DOHH2 (cell line): ENCODE results near the gene PSRC1.

Experiments used
- EZH2phosphoT487 ChIP-seq: fragments of 200-600 bp; sonication (generic); IDR thresholded peaks from 2 replicates; pipeline ENCODE4 v1.6.1; 2017; ENCODE audit warnings: borderline replicate concordance, mild to moderate bottlenecking, antibody characterized with exemption, low read length, moderate library complexity, mixed read lengths
- TF ChIP-seq, protein P1 (sequence below): fragments of 200-600 bp; sonication (generic); IDR thresholded peaks from one replicate; pipeline ENCODE4 v1.5.1; 2014; ENCODE audit warnings: antibody characterized with exemption, mild to moderate bottlenecking, low read depth, low read length; ENCODE audit not compliant: poor library complexity, severe bottlenecking

DNA sequence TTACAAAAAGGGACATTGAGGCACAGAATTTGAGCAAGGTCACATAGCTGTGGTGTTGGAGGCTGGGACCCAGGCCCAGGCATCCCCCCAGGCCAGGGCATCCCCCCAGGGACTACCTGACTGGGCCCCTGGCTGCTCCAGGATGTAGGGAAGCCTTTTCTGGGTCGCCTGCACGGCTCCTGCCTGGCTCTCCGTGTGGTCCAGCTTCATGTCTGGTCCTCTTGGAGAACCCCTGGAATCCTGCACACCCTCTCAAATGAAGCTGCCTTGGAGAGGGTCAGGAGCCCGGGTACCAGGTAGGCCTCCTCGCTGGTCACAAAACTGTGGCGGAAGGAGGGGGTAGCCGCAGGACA, 34.5 kb downstream of the PSRC1 start:
- TF ChIP-seq, protein P1, sequence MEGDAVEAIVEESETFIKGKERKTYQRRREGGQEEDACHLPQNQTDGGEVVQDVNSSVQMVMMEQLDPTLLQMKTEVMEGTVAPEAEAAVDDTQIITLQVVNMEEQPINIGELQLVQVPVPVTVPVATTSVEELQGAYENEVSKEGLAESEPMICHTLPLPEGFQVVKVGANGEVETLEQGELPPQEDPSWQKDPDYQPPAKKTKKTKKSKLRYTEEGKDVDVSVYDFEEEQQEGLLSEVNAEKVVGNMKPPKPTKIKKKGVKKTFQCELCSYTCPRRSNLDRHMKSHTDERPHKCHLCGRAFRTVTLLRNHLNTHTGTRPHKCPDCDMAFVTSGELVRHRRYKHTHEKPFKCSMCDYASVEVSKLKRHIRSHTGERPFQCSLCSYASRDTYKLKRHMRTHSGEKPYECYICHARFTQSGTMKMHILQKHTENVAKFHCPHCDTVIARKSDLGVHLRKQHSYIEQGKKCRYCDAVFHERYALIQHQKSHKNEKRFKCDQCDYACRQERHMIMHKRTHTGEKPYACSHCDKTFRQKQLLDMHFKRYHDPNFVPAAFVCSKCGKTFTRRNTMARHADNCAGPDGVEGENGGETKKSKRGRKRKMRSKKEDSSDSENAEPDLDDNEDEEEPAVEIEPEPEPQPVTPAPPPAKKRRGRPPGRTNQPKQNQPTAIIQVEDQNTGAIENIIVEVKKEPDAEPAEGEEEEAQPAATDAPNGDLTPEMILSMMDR, result no peak
- no peak for TF ChIP-seq EZH2phosphoT487
